HCT116 (cell line): Measurements from ENCODE around the gene VGF. TPM values are rescaled to one million over a fixed set of nuclear protein-coding genes. Genes with fewer than 3 reads are reported as not detected.

ENCODE experiments used
- ATAC-seq: fragments of 200-7000 bp; cut with Tn5 transposase; 2 replicates; pipeline ENCODE4 v1.9.1; 2020; ENCODE audit warnings: mild to moderate bottlenecking, moderate library complexity
- BruUV-seq: library from RNA; stranded (reverse); fragments of 400-500 nt; replicated peaks from 2 replicates; lab custom pipeline; 2021; lab: Mats Ljungman, UMichigan
- CTCF ChIA-PET: fragments of 300-600 bp; sonication (Branson Sonifier 250); formaldehyde crosslinking; loops from one replicate; lab custom pipeline; 2021; ENCODE audit warnings: antibody characterized with exemption; lab: Charles Lee
- POLR2A ChIA-PET: fragments of 300-600, 350-600 bp; sonication (Branson Sonifier 250); formaldehyde crosslinking; loops from one replicate; lab custom pipeline; 2021; ENCODE audit warnings: antibody characterized with exemption; lab: Charles Lee
- RAD21 ChIA-PET, 2 experiments: fragments of 300-600 bp; sonication (Branson Sonifier 250); formaldehyde crosslinking; loops; one replicate each; lab custom pipeline; 2023; ENCODE audit warnings: low total read pairs in 2 of 2; ENCODE audit not compliant: uncharacterized antibody in 2 of 2, unreplicated experiment in 2 of 2, low non-redundant PET in 1 of 2; lab: Charles Lee
- DNase-seq: peaks from one replicate; pipeline ENCODE4 v3.0.0-alpha.2; 2010; ENCODE audit warnings: low read depth, low spot score
- H2AFZ ChIP-seq: fragments of 200-600 bp; shearing (Covaris generic), sonication (generic); 2 replicates; pipeline ENCODE4 v1.6.1; 2017; ENCODE audit warnings: low read depth, mixed run types, mixed read lengths, antibody characterized with exemption, low read length; ENCODE audit not compliant: poor library complexity, severe bottlenecking
- H3K27ac ChIP-seq: 2 replicates; pipeline ENCODE4 v1.5.1; 2012; ENCODE audit warnings: low read depth, low read length
- H3K27me3 ChIP-seq: fragments of 200-600 bp; sonication (generic); 2 replicates; pipeline ENCODE4 v1.6.1; 2016; ENCODE audit warnings: mixed run types, low read length, mixed read lengths; ENCODE audit not compliant: insufficient read depth
- H3K36me3 ChIP-seq, 2 experiments: fragments of 200-500 bp in 1 of 2; fragments of 200-600 bp in 1 of 2; sonication (Bioruptor generic) in 1 of 2; sonication (generic) in 1 of 2; 2 replicates each; pipeline versions ENCODE4 v1.5.1 to v1.6.1; 2014 to 2016; ENCODE audit warnings: low read length in 2 of 2, inconsistent platforms in 1 of 2, mixed read lengths in 1 of 2, mixed run types in 1 of 2; ENCODE audit not compliant: insufficient read depth in 2 of 2, control insufficient read depth in 1 of 2
- H3K4me1 ChIP-seq, 2 experiments: fragments of 200-600 bp in 1 of 2; sonication (generic) in 1 of 2; 2 replicates each; pipeline versions ENCODE4 v1.5.1 to v1.6.1; 2012 to 2017; ENCODE audit warnings: low read length in 2 of 2, inconsistent platforms in 1 of 2, mild to moderate bottlenecking in 1 of 2, mixed read lengths in 1 of 2, mixed run types in 1 of 2, moderate library complexity in 1 of 2; ENCODE audit not compliant: insufficient read depth in 2 of 2, control insufficient read depth in 1 of 2
- H3K4me2 ChIP-seq: fragments of 200-600 bp; sonication (generic); 2 replicates; pipeline ENCODE4 v1.6.1; 2017; ENCODE audit warnings: mixed run types, low read length, mixed read lengths
- H3K4me3 ChIP-seq, 2 experiments: fragments of 200-600 bp in 1 of 2; sonication (generic) in 1 of 2; replicated peaks in 1 of 2; 2 replicates each; pipeline ENCODE4 v1.5.1; 2011 to 2016; ENCODE audit warnings: low read length in 2 of 2, control low read depth in 1 of 2, low read depth in 1 of 2, mild to moderate bottlenecking in 1 of 2, mixed read lengths in 1 of 2, mixed run types in 1 of 2
- H3K79me2 ChIP-seq: fragments of 200-600 bp; sonication (generic); 2 replicates; pipeline ENCODE4 v1.6.1; 2017; ENCODE audit warnings: mild to moderate bottlenecking, mixed run types, low read length, moderate library complexity, mixed read lengths; ENCODE audit not compliant: insufficient read depth
- H3K9ac ChIP-seq: fragments of 200-600 bp; sonication (generic); 2 replicates; pipeline ENCODE4 v1.6.1; 2016; ENCODE audit warnings: low read length, mixed read lengths
- H3K9me2 ChIP-seq: fragments of 200-600 bp; sonication (generic), shearing (Covaris generic); 2 replicates; pipeline ENCODE4 v1.6.1; 2017; ENCODE audit warnings: mixed run types, mild to moderate bottlenecking, moderate library complexity; ENCODE audit not compliant: insufficient read depth
- H3K9me3 ChIP-seq, 2 experiments: fragments of 200-500 bp in 1 of 2; fragments of 200-600 bp in 1 of 2; sonication (Bioruptor generic) in 1 of 2; sonication (generic) in 1 of 2; 2 replicates each; pipeline ENCODE4 v1.6.1; 2014 to 2017; ENCODE audit warnings: low read length in 2 of 2, mixed read lengths in 2 of 2, inconsistent platforms in 1 of 2, low read depth in 1 of 2, mild to moderate bottlenecking in 1 of 2, mixed run types in 1 of 2, moderate library complexity in 1 of 2; ENCODE audit not compliant: control insufficient read depth in 1 of 2, insufficient read depth in 1 of 2
- H4K20me1 ChIP-seq: fragments of 200-600 bp; sonication (generic), shearing (Covaris generic); 2 replicates; pipeline ENCODE4 v1.6.1; 2017; ENCODE audit warnings: mixed run types, mild to moderate bottlenecking, moderate library complexity; ENCODE audit not compliant: insufficient read depth
- RAD21 ChIP-seq: IDR thresholded peaks from 2 replicates; pipeline ENCODE4 v1.6.1; 2012; ENCODE audit warnings: low read depth, mild to moderate bottlenecking
- SP1 ChIP-seq: IDR thresholded peaks from 2 replicates; pipeline ENCODE4 v1.6.1; 2012; ENCODE audit warnings: low read depth
- ZNF274 ChIP-seq: fragments of 200-500 bp; sonication (Bioruptor generic); IDR thresholded peaks from 2 replicates; pipeline ENCODE4 v1.6.1; 2014; ENCODE audit warnings: mild to moderate bottlenecking, low read depth, low read length, inconsistent platforms
- intact Hi-C: fragments of 100-400 bp; cut with micrococcal nuclease; formaldehyde crosslinking; loops from 2 replicates; pipeline ENCODE4 v1.10.0; 2022
- total RNA-seq: library from RNA; stranded (reverse); gene quantifications from one replicate; pipeline ENCODE4 v1.2.1, GENCODE V29; 2021; ENCODE audit not compliant: unreplicated experiment

Gene VGF
- total RNA-seq, 1 experiment from 2014 or later, result 43.2 TPM

GRCh38 chr7:101189109-101189508 is 23.7 kb upstream of the VGF start:
- intact Hi-C loops, result no loop called here
- no peaks in the 10 kb centered on the region for H4K20me1 ChIP-seq
- H3K27ac ChIP-seq, result no peak overlapping the region
- no peak for TF ChIP-seq ZNF274
- BruUV-seq, result no TSS peak
- RAD21 ChIA-PET, result no interaction called here
- H3K79me2 ChIP-seq, result no peaks in the 10 kb centered on the region
- H3K27me3 ChIP-seq, result no peaks in the 10 kb centered on the region
- H3K4me1 ChIP-seq, result peaks cover 2 to 19% of the 10 kb centered on the region in 2 experiments; a peak in 3 of 4 replicates
- H3K9me2 ChIP-seq, result no peaks in the 10 kb centered on the region
- H3K36me3 ChIP-seq, result no peaks in the 10 kb centered on the region
- H3K4me2 ChIP-seq, result no peak overlapping the region
- H2AFZ ChIP-seq, result no peak overlapping the region
- DNase-seq, result no peak
- H3K9ac ChIP-seq, result no peak overlapping the region
- ATAC-seq, result no peak
- CTCF ChIA-PET, result no interaction called here
- POLR2A ChIA-PET, result no interaction called here
- H3K9me3 ChIP-seq, result no peaks in the 10 kb centered on the region
- H3K4me3 ChIP-seq, result no peak overlapping the region

GRCh38 chr7:101186844-101187428 is 21.6 kb upstream of the VGF start:
- ATAC-seq (no peak), DNase-seq (no peak)
- no peak overlapping the region for H3K27ac ChIP-seq
- H3K9ac ChIP-seq, result no peak overlapping the region
- H3K9me3 ChIP-seq, result no peaks in the 10 kb centered on the region
- H2AFZ ChIP-seq, result no peak overlapping the region
- H3K4me2 ChIP-seq, result no peak overlapping the region
- no peaks in the 10 kb centered on the region for H3K9me2 ChIP-seq
- H3K36me3 ChIP-seq, result no peaks in the 10 kb centered on the region
- no TSS peak for BruUV-seq
- RAD21 ChIA-PET, result interaction anchor here in 1 of 2 experiments (1.5 kb wide), 1 partner anchor 43 kb away, joined by 5 read pairs; no protein-coding TSS in a partner anchor
- peaks cover 4 to 21% of the 10 kb centered on the region in 2 experiments; a peak in 3 of 4 replicates for H3K4me1 ChIP-seq
- H3K27me3 ChIP-seq, result no peaks in the 10 kb centered on the region
- CTCF ChIA-PET, result interaction anchor here (0.7 kb wide), 1 partner anchor 46 kb away, joined by 4 read pairs; no protein-coding TSS in a partner anchor
- H4K20me1 ChIP-seq, result no peaks in the 10 kb centered on the region
- POLR2A ChIA-PET, result interaction anchor here (1.7 kb wide), 1 partner anchor 31 kb away, joined by 4 read pairs; the partner anchor contains the start of gene PLOD3
- no peaks in the 10 kb centered on the region for H3K79me2 ChIP-seq
- intact Hi-C loops, result no loop called here
- H3K4me3 ChIP-seq, result no peak overlapping the region
- TF ChIP-seq RAD21 (no peak), SP1 (no peak)
